Cerebellar cortex (tissue), 1 donor: ENCODE results near the gene TMEM248.
"Not testable (repeated sequence)": the region's sequence is repeated elsewhere in the genome, so short reads cannot be mapped to it uniquely, and the experiment has no call there.

Experiments used
- DNase-seq: peaks from one replicate; pipeline ENCODE4 v3.0.0-alpha.2; 2015; ENCODE audit warnings: low spot score

The TMEM248 gene

DNA sequence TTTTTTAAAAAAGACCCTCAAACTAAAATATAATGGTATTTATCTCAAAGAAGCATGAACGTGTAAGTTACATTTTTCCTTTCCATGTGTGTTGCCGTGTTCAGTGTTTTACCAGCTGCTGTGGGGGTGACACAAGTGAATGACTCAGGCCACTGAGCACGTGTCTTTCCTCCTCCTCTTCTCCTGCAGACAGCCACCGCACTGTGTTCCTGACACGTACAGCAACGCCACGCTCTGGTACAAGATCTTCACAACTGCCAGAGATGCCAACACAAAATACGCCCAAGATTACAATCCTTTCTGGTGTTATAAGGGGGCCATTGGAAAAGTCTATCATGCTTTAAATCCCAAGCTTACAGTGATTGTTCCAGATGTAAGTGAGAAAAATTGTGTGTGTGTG lies 29.7 kb downstream of the TMEM248 start:
- DNase-seq, result no peak

DNA sequence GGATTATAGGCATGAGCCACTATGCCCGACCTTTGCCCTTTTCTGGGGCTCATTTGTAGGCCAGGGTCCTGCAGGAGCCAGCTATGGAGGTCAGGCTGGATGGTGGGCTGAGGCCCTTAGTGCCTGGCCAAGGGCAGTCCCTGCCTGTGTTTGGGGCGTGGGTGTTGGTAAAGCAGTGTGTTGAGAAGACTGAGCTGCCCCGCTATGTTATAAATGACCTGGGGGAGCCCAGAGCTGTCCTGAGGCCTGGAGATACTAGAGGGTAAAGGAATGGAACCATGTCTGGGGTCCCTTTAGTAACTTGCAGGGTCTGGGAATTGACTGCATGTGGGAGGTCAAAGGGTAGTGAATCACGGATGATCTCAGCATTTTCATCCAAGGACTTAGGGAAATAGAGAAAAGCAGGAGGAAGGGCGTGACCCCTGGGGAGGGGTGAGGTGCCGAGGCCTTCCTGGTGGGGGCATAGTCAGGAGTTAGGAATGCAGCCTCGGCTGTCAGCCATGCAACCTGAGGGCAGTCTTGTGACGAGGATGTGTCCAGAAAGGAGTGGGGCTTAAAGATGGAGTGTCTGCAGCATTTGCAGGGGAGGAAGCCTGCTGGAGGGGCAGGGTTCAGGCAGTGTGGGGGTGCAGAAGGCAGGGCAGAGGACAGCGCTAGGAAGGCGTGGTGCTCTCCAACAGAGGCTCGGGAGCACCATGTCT lies 31.5 kb downstream of the TMEM248 start:
- DNase-seq, result no peak

DNA sequence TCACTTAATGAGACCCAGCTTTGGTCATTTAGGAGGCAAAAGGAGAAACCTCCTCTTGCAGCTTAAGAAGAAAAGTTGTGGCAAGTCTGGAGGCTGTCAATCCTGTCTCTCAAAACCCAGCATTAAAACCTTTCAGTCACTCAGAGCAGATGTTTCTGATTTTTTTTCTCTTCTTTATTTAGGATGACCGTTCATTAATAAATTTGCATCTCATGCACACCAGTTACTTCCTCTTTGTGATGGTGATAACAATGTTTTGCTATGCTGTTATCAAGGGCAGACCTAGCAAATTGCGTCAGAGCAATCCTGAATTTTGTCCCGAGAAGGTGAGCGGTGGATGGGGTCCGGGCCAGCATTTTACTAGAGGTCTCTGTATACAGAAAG lies 32.0 kb downstream of the TMEM248 start:
- no peak for DNase-seq

DNA sequence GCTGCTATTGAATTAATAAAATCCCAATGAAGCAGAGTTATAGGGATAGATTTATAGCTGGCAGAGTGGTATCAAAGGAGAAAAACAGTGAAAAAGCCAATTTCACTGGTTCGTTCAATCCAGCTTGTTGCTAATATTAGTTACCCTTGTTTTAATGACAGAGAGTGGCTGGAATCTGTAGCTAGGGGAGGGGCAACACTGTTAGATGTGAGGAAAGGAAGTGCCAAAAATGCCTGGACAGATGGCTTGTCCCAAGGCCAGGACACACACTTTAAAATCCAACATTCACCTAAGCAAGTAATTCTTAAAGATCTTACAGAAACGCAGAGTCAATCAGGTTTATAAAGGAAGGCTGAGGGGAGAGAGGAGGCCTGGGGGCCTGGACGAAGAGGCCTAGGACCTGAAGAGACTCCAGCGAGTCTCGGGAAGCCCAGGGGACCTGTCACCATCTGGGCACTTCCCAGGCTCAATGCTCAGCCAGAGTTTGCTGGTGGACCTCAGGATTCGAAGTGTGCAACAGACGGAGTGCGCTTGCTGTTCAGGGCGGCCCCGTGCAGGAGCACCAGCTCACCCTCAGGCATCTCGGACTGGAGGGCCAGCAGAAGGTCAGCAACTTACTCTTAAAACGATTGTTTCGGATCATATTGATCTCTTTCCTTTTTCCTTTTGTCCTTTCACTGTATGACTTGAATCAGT lies 36.7 kb downstream of the TMEM248 start:
- peak; percentile 66 for DNase-seq

DNA sequence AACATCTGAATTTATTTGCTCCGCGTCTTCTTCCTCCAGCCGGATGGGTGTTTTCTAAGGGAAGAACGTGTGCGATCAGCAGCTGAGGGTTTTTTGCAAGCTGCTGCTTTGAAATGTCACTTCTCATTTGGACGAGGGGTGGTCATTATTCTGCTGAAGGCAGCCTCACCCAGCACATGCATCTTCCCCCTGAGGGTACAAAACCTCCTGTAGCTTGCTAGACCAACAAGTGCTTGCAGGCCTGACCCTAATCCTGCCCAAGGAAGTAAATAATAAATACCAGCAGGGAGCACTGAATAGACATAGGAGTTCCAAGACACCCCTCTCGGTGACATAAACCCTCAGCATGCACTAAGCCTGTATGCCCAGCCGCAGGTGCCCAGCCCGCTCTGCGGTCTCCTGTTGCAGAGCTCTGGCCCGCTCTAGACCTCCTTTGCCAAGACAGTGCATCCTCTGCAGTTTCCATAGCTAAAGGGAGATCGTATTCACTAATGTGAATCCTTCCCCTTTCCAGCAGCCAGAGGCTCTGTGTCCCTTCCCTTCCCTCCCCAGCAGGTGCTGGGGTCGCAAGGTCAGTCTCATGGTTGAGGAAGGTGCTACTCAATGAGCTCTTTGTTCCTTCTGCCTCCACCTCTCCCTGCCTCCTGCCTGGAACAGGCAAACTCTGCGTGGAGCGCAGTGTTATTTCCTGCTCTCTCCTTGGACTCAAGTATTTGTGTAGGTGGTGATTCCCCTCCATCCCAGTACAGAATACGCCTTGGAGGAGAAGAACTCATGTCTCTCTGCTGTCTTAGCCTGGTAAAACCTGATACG lies 37.7 kb downstream of the TMEM248 start:
- no peak for DNase-seq

DNA sequence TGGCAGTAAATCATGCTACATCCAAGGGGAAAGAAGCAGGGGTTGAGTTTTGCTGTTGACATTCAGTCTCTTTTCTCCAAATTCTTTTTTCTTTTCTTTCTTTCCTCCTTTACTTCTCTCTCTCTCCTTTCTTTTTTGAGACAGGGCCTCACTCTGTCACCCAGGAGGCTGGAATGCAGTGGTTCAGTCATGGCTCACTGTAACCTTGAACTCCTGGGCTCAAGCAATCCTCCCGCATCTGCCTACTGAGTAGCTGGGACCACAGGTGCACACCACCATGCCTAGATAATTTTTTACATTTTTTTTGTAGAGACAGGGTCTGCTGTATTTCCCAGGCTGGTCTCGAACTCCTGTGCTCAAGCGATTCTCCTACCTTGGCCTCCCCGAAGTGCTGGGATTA lies 39.2 kb downstream of the TMEM248 start:
- no peak for DNase-seq

DNA sequence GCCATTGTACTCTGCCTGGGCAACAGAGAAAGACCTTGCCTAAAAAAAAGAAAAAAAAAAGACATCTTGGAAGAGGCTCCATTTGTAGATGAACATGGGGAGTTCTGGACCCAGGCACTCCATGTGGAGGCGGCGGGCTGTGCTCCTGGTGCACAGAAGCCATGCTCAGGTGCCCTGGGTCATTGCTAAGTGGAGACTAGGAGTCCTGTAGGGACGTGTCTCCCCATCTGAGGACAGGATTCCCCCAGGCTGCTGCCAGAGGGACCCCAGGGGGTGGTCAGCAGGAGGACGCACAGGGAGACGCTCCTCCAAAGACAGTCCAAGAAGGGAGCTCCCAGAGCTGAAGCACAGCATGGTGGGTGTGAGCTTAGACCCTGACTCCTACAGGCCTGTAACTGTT lies 40.1 kb downstream of the TMEM248 start:
- no peak for DNase-seq

DNA sequence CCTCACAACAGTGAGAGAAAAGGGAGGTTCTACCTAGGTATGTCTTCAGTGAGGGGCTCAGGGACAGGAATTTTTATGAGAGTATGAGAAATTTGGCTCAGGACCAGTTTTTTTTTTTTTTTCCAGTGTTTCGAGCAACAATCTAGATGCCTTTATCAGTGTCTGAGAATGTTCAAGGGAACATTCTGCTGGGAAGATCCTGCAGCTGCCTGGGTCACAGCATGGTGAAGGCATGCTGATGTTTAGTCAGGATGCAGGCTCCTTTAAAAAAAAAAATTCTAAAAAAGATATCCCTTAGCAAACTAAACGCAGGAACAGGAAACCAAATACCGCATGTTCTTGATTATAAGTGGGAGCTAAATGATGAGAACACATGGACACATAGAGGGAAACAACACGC lies 43.4 kb downstream of the TMEM248 start:
- DNase-seq, result no peak

DNA sequence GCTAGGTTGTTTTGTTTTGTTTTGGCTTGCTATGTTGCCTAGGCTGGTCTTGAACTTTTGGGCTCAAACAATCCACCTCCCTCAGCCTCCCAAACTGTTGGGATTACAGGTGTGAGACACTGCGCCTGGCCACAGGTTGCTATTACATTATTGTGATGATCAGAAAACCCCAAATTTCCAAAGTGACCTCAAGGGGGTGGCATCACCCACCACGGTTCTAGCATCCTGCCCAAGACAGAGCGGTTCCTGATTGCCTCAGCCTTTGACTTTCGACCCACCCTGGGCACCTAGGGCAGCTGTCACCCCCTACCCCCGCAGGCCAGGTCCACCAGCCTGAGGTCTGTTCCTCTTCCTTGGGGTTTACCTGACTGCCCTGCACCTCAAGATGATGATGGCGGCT lies 46.0 kb downstream of the TMEM248 start:
- DNase-seq, result no peak

DNA sequence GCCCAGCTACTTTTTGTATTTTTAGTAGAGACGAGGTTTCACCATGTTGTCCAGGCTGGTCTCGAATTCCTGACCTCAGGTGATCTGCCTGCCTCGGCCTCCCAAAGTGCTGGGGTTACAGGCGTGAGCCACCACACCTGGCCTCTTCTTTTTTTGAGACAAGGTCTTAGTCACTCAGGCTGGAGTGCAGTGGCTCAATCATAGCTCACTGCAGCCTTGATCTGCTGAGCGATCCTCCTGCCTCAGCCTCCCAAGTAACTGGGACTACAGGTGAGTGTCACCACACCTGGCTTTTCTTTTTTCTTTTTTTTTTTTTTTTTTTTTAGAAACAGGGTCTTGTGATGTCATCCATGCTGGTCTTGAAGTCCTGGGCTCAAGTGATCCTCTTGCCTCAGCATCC lies 48.0 kb downstream of the TMEM248 start:
- not testable (repeated sequence) for DNase-seq

DNA sequence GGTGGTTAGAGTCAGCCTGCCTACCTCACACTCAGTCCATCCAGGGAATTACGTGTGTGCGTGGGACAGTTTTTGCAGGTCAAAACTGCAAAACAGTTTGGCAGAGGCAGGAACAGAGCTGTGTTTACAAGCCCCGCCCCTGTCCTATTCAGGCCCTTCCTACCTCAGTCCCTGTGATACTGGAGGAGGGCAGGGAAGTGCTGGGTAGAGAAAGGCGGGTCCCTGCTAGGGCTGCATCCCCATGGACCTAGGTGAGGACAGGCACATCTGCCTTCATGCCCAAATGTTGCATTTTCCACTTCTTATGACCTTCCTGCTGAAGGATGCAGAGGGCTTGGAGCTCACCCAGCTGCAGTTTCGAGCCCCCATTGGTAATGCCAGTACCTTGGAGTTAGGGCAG lies 49.3 kb downstream of the TMEM248 start:
- DNase-seq, result no peak

DNA sequence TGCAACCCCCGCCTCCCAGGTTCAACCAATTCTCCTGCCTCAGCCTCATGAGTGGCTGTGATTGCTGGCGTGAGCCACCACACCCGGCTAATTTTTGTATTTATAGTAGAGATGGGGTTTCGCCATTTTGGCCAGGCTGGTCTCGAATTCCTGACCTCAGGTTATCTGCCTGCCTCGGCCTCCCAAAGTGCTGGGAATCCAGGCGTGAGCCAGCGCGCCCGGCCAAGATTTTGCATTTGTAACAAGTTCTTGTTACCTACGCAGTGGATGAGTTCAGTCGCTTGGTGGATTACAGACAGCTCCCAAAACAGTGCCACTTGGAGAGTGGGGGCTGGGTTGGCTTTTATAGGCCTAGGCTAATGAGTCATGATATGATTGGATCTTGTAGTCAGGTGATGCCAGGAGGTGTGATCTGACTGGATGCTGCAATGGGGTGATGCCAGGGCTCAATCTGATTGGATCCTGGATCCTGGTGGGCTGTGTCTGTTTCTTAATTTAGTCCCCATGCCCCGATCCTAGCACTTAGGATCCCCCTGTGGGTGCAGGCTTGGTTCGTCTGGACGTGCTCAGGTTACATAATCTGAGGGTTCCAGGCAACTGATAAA lies 54.1 kb downstream of the TMEM248 start:
- DNase-seq, result peak; percentile 14

DNA sequence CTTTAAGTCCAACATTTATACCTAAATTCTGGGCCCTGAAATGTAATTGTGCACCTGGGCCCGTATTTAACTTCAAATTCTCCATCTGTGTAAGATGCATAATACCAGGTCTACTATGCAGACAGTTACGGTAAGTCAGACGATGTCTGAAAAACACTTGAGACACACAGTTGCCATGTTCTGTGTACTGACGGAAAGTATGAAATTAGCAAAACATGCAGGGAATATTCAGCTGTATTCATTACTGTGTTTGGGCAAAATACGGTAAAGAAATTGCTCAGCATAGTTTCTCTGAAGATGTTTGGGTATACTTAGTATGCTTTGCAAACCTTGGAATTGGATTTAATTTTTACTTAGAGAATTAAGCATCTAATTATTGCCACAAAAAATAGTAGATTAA lies 57.3 kb downstream of the TMEM248 start:
- not testable (repeated sequence) for DNase-seq

DNA sequence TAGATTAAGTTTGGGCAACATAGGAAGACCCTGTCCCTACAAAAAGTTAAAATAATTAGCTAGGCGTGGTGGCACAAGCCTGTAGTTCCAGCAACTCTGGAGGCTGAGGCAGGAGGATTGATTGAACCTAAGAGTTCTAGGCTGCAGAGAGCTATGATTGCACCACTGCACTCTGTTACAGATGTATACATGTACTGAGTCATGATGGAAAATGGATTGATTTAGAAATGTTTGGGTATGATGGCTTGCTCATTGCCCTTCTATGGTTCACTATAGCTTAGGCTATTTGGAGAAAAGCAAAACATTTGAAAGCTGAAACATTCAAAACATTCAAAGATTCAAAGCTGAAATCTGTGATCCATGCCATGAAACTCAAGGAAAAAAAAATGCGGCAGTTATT lies 58.0 kb downstream of the TMEM248 start:
- DNase-seq, result not testable (repeated sequence)

DNA sequence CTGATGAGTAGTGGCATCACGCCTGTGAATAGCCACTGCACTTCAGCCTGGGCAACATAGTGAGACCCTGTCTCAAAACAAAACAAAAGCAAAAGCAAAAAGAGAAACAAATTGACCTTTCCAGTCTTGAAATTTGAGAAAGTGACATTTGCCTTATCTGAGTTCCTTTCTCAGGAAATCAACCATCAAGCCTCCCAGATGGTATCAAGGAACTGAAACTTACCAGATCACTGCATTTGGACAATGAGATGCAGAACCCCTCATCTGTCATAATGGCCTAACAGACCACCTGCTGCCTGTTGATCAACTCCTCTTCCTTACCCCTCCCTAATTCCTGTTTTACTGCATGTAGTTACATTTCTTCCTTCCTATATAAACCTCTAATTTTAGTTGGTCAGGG lies 59.3 kb downstream of the TMEM248 start:
- DNase-seq, result not testable (repeated sequence)

DNA sequence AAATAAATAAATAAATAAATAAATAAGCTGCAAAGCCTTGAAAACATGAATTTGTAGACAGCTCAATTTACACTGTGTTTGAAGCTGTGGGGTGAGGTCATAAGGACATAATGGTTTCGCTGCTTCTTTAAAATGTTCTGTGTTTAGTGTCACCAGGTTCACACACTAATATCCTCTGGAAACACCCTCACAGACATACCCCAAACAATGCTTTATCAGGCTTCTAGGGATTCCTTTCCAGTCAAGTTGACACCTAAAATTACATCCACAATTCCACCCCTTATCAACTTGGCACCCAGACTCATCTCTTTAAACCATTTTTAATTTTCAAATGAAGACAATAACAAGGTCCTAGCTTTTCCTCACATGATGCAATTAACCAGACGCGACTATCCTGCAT lies 68.5 kb downstream of the TMEM248 start:
- DNase-seq, result not testable (repeated sequence)

DNA sequence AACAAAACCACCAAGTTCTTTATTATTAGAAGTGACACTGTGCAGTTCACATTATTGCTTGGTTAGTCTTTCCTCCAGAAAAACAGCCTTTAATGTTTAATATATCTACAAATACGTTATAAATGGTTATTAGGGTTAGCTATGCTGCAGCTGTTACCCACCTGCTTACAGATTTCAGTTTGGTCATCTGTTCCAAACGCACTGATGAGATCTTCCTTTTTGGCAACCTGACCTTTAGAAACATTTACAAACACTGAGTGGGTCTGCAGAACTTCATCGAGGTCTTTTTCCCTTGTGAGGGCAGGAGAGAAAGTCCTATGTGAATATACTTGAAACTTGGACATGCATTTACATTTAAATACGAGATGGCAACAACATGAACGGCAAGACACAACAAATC lies 73.0 kb downstream of the TMEM248 start:
- not testable (repeated sequence) for DNase-seq

DNA sequence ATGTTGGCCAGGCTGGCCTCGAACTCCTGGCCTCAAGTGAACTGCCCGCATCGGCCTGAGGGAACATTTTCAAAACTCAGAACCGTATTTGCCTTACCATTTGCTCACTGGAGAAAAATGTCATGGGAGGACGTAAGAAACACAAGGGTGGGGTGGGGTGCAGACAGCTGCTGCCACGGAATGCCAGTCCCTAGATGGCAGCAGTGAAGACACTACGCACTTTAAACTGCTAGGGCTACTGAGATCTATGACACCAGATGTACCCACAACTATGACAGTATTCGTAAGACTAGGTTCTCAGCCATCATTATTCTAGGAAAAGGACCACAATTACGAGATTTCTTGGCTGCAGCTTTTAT lies 73.6 kb downstream of the TMEM248 start:
- peak; percentile 52 for DNase-seq

DNA sequence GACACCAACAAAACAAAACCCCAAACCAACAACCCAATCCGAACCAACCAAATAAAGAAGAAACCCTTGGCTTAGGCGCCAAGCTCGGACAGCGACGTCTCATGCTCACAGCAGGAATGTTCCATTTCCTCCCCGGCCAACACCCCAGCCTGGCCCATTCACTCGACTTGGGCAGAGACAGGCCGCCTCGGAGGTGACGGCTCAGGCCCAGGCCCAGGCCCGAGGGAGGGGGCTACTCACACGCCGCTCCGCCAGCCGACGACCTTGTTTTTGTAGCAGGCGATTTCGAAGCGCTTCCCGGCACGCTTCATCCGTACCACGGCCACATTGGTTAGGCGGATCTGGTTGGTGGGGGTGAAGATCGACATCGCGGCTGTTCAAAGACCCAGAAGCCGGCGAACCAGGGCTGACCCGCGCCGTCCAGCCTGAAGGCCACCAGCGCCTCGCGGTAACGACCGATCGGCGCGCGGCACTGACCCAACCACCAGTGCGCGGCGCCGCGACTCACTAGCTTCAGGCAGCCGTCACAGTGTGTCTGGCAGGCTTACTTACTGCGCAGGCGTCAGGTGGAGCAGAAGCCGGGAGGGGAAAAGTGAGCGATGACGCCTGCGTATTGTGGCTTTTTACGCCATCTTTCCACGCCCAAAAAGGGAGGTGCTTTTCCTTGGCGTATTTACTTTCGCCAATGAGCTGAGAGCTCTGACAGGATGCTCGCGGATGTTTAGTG lies 74.2 kb downstream of the TMEM248 start, which contains the start of gene SBDS:
TSS of gene SBDS (minus strand) at position 537 of the 727 bp plus-strand sequence. CDS start at position 368, 169 bp downstream.
- DNase-seq, result peak; percentile 99

DNA sequence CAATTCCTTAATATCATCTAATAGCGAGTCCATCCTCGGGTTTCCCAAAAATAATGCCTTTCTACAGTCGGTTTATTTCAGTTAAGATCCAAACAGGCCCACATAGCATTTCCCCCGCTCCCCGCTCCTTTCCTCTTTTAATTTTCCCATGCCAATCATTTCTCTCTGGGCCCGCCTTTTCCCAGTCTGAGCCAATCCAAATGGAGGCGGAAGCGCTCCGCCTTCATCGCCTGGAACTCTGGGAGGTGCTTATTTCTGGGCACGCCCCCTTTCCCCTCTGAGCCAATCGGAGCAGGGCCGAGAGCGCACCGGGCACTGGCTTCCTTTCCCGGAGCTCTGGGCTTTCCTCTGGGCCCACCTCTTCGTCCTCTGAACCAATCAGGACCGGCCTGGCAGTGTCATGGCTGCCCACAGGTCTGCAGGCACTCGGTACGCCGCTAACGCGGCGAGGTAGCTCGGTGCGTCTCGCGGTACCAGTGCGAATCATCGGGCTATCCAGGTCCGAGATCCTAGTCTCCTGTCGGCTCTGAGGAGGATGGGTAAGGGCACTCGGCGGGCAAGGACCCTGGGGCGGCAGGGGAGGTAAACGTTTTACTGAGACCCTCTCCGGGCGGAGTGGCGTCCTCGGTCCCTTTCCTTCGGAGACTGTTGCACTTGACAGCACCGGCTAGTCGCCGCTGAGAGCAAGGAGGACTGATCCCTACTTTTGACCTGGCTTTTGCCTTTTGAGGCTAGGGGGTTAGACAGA lies 75.6 kb downstream of the TMEM248 start, which contains the start of gene TYW1:
TSS of gene TYW1 (plus strand) at position 390 of the 748 bp plus-strand sequence. CDS start at position 536, 146 bp downstream.
- peak; percentile 99 for DNase-seq
